GM21737 (cell line): ENCODE results near the gene USP49.
A peak's percentile ranks its signal among the peaks of the same experiment; 100 is the strongest.
"Not testable (repeated sequence)": the region's sequence is repeated elsewhere in the genome, so short reads cannot be mapped to it uniquely, and the experiment has no call there.

Experiments
- ATAC-seq: cut with Tn5 transposase; IDR thresholded peaks from one replicate; pipeline ENCODE4 v1.9.1; 2021; ENCODE audit warnings: mild to moderate bottlenecking, moderate library complexity; ENCODE audit not compliant: unreplicated experiment

The USP49 gene

DNA sequence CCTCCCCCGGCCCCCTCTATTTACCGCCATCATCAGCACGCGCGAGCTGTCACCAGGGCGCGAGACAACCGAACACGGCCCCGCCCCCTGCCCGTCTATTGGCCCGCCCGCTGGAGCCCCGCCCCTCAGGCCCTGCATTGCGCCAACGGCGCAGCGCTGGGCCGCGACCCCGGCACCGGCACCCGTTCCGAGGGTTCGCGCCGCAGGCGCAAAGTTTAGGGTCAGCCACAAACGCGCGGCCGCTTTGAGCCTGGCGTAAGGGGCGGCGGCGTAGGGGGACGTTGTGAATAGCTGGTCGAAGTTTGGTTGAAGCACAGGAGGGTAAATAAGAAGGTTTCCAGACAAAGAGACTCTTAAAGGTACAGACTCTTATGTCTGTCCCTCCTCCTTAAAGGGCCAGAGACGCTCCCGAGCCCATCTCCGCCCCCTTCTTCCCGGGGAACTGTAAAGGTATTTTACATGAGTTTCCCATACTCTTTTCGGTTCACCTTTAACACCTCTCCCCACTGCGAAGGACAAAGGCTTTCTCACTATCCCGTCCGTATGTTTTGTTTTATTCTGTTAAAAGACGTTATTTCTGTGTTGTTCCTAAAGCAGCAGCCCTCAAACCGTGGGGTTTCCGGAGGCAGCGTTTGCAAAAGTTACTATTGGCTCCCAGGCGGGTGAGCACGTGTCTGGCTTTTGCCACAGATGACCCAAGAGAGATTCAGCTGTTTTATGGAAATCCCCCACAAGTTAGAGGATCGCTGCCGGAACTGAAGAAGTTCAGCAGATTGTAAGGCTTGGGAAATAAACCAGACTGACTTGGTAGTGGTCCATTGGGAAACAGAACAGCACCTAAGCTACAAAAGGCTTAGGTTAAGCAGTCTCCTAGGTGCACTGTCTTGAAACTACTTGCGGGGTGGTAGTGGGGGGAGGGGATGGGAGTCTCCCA, at the start of gene USP49:
TSS of gene USP49 (minus strand) at position 76 of the 934 bp plus-strand sequence. CDS start 88,392 bp downstream, outside the sequence.
- ATAC-seq = peak; percentile 81

DNA sequence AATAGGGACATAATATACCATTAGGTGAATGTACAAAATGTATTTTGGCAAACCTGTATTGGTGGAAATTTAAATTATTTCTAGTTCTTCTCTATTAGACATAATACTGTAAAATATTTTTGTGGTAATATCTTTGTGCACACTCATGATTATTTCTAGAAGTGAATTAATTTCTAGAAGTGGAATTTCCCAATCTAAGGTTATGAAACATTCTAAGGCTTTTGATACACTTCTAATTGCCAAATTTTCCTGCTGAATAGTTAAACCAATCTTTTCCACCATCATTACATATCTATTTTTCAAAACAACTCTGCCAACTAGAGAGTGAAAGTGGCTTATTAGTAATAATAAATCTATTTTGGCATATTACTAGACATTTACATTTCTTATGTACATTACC, 48.3 kb upstream of the USP49 start:
- ATAC-seq = no peak

DNA sequence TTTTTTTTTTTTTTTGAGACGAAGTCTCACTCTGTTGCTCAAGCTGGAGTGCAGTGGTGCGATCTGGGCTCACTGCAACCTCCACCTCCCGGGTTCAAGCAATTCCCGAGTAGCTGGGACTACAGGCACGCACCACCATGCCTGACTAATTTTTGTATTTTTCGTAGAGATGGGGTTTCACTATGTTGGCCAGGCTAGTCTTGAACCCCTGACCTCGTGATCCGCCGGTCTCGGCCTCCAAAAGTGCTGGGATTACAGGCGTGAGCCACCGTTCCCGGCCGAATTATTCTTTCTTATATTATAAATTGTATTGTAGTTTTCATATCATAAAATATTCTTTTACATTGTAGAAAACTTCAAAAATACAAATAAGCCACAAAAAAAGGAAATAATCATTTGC, 47.7 kb upstream of the USP49 start:
- not testable (repeated sequence) for ATAC-seq

DNA sequence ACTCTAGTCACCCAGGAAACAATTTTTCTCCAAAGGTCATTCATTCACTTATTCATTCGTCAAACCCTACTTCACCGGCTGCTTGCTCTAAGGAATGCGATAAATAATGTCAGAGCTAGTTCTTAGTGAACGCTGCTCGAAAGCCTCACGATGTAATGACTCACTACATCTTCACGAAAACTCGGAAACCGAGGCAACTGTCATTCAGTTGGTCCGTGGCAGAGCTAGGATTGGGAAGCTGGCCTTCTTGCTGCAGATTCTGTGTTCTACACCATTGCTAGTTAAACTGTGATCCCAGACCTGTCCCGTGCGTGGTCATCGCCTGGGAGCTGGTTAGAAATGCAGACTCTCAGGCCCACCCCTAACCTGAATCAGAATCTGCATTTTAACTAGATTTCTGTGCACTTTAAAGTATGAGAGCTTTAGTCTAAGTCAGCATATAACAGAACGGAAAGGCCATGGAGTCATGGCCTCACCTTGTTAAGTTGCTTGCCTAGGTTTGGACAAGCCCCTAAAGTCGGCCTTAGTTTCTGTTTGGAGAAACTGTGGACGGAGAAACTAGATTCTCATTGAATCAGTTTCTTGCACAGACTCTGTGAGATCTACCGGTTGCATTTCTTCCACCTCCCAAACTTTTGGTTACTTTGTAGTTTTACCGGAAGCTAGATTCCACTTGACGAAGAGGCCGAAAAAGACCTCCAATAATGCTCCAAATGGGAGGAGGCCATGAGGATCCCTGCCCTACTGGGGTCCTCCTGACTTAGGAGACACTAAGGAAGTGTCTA, 47.1 kb upstream of the USP49 start:
- no peak for ATAC-seq

DNA sequence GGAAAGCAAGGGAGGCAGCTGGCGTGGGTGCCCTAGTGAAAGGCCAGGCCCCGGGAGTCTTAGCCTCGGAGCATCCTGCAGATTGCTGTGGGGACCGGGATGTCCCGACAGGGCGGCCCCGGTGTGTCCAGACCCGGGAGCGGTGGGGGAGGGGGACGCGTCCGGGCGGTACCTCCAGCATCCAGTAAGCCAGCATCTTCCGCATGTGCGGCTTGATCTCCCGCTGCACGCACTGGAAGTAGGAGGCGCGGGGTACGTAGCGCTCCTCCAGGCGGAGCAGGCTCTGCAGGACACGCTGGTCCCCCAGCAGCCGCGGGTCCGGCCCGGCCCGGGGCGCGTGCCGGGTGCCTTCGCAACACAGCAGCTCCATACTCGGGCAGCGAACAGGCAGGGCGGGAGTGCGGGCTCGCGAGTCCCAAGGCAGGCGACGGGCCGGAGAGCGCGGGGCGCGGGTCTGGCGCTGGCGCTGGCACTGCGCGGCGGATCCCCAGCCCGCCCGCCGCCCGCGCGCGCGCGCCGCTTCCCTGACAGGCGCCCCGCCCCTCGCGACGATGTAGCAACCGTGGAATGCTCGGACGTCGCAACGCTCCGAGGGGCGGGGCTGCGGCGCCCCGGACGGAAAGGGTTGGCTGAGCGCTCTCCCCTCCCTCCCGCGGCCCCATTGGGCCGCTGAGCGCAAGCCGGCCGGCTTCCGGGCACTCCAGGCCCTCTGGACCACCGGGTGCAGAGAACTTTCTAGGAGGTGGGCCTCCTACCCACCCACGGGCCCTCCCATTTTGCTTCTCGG, 46.3 kb upstream of the USP49 start, which contains the start of gene CCND3:
TSS of gene CCND3 (minus strand) at position 529 of the 787 bp plus-strand sequence. CDS start at position 370, 159 bp downstream.
- ATAC-seq = peak; percentile 90

DNA sequence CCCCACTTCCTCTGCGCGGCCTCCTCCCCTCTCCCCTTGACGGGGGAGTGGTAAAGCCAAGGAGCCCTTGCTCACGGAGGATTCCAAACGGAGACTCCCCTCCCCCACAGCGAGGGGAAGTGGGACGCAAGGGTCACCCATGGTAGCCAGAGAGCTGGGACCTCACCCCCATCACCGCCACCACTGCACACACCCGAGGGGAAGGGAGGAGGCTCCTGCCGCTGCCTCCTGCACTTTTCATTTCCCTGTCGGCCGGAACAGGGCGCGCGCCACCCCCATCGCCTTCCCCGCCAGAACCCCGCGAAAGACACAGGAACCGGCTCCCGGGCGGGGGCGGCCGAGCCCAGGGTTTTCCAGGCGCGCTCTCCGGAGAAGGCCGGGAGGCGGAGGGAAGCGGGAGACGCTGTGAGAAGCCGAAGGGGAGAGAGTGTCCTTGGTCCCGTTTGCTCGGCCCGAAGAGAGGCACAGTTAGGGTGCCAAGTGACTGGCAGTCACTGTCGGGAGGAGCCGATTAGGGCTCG, 45.6 kb upstream of the USP49 start:
- ATAC-seq = no peak

DNA sequence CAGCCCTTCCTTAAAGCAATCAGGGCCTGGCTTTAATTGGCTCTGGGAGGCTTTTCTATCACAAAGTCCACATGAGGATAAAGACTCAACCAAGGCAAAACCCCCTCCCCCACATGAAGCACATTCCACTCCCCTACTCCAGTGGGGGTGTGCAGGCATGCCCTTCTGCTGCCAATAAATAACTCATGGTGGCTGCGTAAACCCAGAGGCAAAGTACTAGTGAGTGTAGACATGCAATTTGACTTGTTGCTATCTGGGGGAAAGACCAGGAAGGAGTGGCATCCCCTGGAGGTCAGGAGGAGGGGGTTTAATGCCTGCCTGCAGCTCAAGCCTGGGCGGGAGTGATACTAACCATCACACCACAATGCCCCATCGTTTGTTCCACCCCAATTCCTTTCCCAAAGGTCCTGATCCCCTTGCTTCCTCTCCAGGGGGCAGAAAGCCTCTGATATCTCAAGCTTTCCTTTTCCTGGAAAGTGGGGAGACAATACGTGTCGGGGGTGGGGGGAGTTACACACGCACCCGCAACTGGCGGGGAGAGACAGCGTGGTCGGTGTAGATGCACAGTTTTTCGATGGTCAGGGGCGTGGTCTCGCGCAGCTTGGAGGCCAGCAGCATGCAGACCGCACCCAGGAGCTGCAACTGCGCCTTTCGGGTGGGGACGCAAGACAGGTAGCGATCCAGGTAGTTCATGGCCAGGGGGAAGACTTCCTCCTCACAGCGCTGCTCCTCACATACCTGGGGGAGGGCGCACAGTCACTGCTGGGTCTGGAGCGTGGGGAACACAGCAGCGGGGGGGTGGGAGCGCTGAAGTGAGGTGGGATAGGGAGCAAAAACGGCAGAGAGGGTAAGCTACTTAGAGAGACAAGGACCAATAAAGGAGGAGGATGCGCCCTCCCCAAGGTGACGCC, 44.9 kb upstream of the USP49 start:
- no peak for ATAC-seq

DNA sequence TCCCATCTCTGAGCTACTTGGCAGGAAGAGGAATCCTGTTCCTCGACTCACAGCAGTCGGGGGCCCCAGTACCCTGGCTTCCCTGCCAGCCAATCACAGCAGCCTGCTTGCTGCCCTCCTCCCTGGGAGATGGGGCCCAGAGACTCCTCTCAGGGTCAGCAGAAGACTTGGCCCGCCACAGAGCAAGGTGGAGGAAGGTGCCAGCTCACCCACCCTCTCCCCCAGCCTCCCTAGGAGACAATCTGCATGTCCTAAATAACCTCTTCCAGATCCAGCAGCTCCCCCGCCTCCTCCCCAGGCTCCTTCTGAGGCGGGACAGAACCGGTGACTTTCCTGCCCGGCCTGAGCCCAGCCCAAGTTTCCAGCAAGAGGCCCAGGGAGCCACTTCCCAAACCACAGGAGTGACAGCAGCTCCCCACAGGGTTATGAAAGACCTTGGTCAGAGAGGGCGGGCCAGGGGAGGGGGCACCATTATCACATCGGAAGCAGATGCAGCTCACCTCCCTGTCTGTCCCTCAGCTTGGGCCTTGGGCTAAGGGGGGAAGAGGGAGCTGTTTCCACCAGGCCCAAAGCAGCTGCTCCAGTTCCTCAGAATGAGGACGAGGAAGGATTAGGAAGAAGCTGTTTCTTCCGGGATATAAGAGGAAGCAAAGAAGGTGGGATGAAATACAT, 44.1 kb upstream of the USP49 start:
- ATAC-seq = no peak

DNA sequence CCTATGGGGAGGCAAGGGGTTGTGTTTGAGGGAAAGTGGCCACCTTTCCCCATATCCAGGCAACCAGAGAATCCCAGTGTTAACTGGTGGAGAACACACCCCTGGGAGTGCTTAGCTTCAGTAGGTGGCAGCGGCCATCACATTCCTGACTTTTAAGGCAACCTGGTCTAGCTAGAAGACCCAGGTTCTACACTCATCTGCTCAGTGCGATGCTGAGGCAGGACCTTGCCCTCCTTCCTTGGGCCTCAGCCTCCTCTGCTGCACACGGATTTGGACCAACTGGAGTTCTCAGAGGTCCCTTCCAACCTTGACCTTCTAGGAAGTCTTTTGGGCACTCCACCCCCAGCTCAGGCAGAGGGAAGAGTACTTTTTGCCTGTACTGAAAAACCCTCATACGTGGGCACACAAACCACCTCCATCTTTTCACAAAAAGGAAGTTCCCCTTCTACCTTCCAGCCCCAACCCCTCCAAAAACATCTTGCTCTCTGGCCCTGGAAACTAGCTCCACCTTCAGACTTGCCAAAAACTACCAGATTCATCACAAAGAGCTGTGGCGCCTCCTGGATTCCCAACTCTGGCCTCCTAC, 43.5 kb upstream of the USP49 start:
- ATAC-seq = no peak

DNA sequence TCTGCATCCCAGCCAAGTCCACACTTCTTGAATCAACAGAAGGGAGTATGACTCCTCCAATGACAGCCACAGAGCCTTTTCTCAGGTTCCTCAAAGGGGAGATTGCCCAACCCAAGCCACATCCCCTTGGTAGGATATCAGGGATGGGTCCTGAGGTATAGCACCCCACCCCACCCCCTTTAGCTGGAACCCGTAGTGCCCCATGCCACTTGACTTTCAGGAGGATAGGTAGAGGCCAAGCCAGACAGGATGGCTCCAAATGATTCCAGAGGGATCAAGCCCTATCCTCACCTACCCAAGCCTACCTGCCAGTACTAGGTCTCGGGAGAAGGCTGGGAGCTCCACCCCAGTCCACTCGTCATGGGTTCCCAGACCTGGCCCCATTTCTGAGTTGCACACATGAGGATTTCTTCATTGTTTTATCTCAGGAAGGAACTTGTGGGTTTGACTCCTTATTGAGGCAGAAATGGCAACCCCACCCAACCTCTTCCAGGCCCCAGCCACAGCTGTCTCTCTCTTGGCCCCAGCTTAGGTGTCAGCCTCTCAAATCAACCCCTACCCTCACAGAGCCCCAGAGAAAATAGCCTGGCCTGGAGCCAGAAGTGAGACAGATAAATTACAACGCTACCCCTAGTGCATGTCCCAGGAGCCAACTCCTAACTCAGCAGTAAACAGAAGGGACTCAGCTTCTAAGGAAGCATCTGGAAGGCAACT, 42.8 kb upstream of the USP49 start:
- no peak for ATAC-seq

DNA sequence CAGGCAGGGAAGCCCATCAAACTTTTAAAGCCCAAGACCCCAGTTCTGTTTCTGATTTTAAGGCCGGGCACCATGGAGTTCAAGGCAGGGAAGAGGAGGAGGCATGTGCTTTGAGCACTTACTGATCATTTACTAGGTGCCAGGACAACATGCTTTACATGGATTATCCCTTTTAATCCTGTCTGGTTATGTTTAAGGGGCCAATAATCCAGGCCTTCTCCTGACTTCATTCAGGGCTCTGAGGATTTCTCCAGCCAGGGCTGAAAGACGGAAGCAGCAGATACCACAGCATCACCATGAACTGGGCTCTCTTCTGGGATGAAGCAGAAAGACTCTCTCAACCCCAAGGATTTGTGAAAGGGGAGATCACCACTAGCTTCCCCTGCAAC, 42.3 kb upstream of the USP49 start:
- ATAC-seq = no peak

DNA sequence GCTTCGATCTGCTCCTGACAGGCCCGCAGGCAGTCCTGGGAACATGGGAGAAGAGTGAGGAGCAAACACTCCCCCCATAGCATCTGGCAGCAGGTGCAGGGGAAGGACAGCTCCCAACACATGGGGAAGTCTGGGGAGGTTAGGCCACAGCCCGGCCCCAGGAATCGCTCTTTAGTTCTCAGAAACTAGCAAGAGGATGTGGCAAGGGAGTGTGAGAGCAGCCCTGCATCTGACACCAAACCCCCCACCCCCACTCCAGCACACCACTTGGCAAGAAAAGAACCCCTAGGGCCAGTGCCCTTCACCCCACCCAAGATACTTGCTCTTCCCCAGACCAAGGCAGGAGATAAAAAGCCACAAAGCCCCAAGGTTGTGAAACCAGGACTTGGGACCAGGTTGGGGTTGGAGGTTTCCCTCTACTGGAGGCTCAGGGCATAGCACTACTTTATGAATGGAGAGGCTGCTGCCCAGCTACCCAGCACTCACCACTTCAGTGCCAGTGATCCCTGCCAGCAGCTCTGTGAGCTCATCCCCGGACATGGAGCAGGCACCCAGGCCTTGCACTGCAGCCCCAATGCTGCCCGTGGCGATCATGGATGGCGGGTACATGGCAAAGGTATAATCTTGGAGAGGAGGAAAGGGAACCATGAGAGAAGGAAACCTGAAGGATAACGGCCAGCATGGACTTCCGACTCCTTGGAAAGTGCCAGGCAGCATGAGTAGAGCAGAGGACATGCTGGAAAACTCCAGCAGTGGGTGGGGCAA, 41.1 kb upstream of the USP49 start:
- ATAC-seq = no peak

DNA sequence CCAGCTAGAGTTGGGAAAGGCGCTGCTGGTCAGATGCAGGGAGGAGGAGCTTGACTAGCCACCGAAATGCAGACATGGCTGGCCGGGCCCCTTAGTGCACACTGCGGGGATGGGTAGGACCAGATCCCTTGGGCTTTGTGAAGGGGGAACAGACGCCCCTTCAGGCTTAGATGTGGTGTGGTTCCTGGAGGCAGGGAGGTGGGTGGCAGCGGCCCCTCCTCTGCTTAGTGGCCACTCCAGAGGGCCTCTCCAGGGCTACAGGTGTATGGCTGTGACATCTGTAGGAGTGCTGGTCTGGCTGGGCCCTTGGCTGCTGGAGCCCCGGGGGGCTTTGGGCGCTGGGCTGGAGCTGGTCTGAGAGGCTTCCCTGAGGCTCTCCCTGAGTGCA, 40.5 kb upstream of the USP49 start:
- ATAC-seq = no peak

DNA sequence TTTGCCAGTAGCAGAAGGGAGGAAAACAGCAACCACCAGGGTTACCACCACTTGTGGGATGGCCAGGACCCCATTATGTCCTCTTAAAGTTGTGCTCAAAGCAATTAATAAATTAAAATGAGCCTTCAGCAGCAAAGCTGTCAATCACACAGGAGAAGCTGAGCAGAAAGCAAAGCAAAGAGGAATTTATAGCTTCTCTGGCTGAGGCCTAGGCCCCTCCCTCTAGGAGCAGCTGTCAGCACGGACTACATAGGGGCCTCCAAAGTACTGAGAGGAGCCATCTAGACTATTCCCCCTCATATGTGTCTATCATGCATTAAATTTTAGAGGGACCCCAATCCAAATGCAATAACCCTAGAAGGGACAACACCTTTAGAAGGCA, 40.0 kb upstream of the USP49 start:
- ATAC-seq = no peak

DNA sequence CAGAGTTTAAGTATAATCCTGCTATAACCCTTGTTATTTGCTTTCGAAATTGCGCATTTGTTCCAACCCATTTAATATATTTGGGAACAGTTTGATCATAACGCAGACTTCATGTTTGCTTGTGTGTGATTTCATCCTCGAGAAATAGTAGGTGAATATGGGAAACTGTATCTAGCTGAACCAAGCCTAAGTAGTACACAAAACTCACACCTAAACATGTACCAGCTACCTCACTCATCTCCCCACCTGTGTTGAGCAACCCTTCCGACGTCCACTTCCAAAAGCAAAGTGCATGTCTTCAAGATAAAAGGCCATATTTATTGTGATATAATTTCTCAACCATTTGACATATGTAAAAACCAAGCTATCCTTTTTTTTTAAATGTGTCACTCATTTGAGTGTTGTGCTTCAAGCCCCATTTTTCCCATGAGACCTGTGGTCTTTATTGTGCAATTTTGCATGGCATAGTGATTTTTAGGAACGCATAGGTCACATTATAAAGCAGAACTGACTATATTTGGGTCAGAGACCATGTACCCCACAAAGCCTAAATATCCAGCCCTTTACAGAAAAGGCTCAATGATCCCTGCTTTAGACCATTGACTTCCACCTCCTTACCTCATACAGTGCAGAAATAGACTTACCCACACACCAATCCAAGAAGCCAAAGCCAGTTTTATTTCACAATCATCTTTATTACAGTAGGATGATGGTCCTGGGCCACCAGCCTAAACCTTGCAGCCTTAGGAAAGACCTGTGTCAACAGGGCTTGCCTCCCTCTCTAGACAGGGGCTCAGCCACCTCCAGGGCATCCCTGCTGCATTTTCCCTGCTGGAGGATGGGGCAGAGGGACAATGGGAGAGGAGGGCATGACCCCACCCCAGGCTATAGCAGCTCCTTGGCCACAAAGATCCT, 39.4 kb upstream of the USP49 start:
- no peak for ATAC-seq

DNA sequence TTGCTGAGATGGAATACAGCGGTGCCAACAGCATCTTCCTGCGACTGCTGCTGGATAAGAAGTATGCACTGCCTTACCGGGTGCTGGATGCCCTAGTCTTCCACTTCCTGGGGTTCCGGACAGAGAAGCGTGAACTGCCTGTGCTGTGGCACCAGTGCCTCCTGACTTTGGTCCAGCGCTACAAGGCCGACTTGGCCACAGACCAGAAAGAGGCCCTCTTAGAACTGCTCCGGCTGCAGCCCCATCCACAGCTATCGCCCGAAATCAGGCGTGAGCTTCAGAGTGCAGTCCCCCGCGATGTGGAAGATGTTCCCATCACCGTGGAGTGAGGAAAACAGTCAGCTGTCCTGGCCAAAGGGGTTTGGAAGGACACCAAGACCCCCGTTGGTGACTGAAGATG, 37.2 kb upstream of the USP49 start:
- no peak for ATAC-seq
